A549 (cell line): ENCODE measurements around the gene ZNF469. TPM values are rescaled to one million over a fixed set of nuclear protein-coding genes. Genes with fewer than 3 reads are reported as not detected.

Experiments used
- ATAC-seq, 2 experiments: fragments of 200-7000 bp in 1 of 2; fragments of >200 bp in 1 of 2; cut with Nextera tagmentation in 1 of 2; cut with Tn5 transposase in 1 of 2; 3 replicates each; pipeline versions ENCODE4 v1.8.0 to v1.9.1; 2018 to 2020; ENCODE audit warnings: mild to moderate bottlenecking in 1 of 2, moderate library complexity in 1 of 2
- CTCF ChIA-PET: fragments of 300-600 bp; sonication (Branson Sonifier 250); formaldehyde crosslinking; extraction: SDS; loops from one replicate; lab custom pipeline; 2021; ENCODE audit warnings: antibody characterized with exemption, inconsistent platforms; lab: Yijun Ruan, JAX
- POLR2A ChIA-PET: fragments of 350-600 bp; formaldehyde crosslinking; extraction: SDS; loops from one replicate; lab custom pipeline; 2021; ENCODE audit warnings: antibody characterized with exemption, inconsistent platforms; lab: Yijun Ruan, JAX
- DNase-seq, 2 experiments: peaks; one replicate each; pipeline versions ENCODE4 v3.0.0 to v3.0.0-alpha.2; 2011 to 2016; ENCODE audit warnings: low read depth in 1 of 2, low spot score in 1 of 2
- FAIRE-seq: peaks from 2 replicates; lab custom pipeline; 2011; peaks lifted over from hg19 to GRCh38; lab: Jason Lieb, UNC
- H3K27ac ChIP-seq, 2 experiments: fragments of >200 bp; sonication (Bioruptor Twin); formaldehyde crosslinking; 3 replicates each; pipeline ENCODE4 v1.5.1; 2016 to 2017
- H3K4me1 ChIP-seq: fragments of >200 bp; sonication (Bioruptor Twin); formaldehyde crosslinking; 3 replicates; pipeline ENCODE4 v1.6.1; 2016
- H3K4me2 ChIP-seq: fragments of >200 bp; sonication (Bioruptor Twin); formaldehyde crosslinking; 3 replicates; pipeline ENCODE4 v1.6.1; 2016
- H3K4me3 ChIP-seq: fragments of >200 bp; sonication (Bioruptor Twin); formaldehyde crosslinking; 3 replicates; pipeline ENCODE4 v1.5.1; 2016
- H3K9me3 ChIP-seq: fragments of >200 bp; sonication (Bioruptor Twin); formaldehyde crosslinking; 3 replicates; pipeline ENCODE4 v1.6.1; 2016
- ATOH8 ChIP-seq: fragments of 250-450 bp; sonication (Bioruptor Pico); IDR thresholded peaks from 2 replicates; pipeline ENCODE4 v1.5.0; 2020; ENCODE audit warnings: low read depth, mild to moderate bottlenecking, moderate library complexity
- BCL3 ChIP-seq: fragments of >200 bp; sonication (Bioruptor Twin); formaldehyde crosslinking; IDR thresholded peaks from 3 replicates; pipeline ENCODE4 v1.6.1; 2016
- CHD4 ChIP-seq: fragments of 200-600 bp; sonication (generic); IDR thresholded peaks from 2 replicates; pipeline ENCODE4 v1.6.1; 2016; ENCODE audit warnings: antibody characterized with exemption, mild to moderate bottlenecking, borderline replicate concordance
- CTCF ChIP-seq: fragments of >200 bp; sonication (Bioruptor Twin); formaldehyde crosslinking; IDR thresholded peaks from 3 replicates; pipeline ENCODE4 v1.5.1; 2016
- E2F6 ChIP-seq: IDR thresholded peaks from 2 replicates; pipeline ENCODE4 v1.6.1; 2012; ENCODE audit warnings: low read depth, borderline replicate concordance
- EHF ChIP-seq: fragments of 250-450 bp; sonication (Bioruptor Pico); IDR thresholded peaks from 2 replicates; pipeline ENCODE4 v1.5.0; 2020; ENCODE audit warnings: mild to moderate bottlenecking
- EHMT2 ChIP-seq: fragments of 200-600 bp; sonication (generic); IDR thresholded peaks from 2 replicates; pipeline ENCODE4 v1.6.1; 2016; ENCODE audit warnings: antibody characterized with exemption, low read depth, mild to moderate bottlenecking, moderate library complexity
- FOSB ChIP-seq: fragments of 250-450 bp; sonication (Bioruptor Pico); IDR thresholded peaks from 2 replicates; pipeline ENCODE4 v1.5.0; 2020; ENCODE audit warnings: mild to moderate bottlenecking, moderate library complexity
- FOSL2 ChIP-seq, 2 experiments: fragments of 450-650 bp in 1 of 2; fragments of >200 bp in 1 of 2; sonication (Bioruptor Twin) in 1 of 2; formaldehyde crosslinking; IDR thresholded peaks; 2 replicates each; pipeline versions ENCODE4 v1.5.0 to v1.6.1; 2016 to 2020; ENCODE audit warnings: mild to moderate bottlenecking in 1 of 2, moderate library complexity in 1 of 2
- HOXB13 ChIP-seq: fragments of 250-450 bp; sonication (Bioruptor Pico); IDR thresholded peaks from 2 replicates; pipeline ENCODE4 v1.5.0; 2020; ENCODE audit warnings: low read depth, mild to moderate bottlenecking, moderate library complexity
- HOXB5 ChIP-seq: fragments of 250-450 bp; sonication (Bioruptor Pico); IDR thresholded peaks from 2 replicates; pipeline ENCODE4 v1.5.0; 2020; ENCODE audit warnings: mild to moderate bottlenecking, moderate library complexity
- JUNB ChIP-seq: fragments of >200 bp; sonication (Bioruptor Twin); formaldehyde crosslinking; IDR thresholded peaks from 2 replicates; pipeline ENCODE4 v1.6.1; 2016
- KDM5A ChIP-seq: fragments of 200-600 bp; sonication (generic); IDR thresholded peaks from 2 replicates; pipeline ENCODE4 v1.6.1; 2016; ENCODE audit warnings: antibody characterized with exemption, mild to moderate bottlenecking
- MAZ ChIP-seq: fragments of 150-350 bp; IDR thresholded peaks from 2 replicates; pipeline ENCODE4 v1.6.1; 2014; ENCODE audit warnings: antibody characterized with exemption, low read depth, low read length, borderline replicate concordance
- MYC ChIP-seq: IDR thresholded peaks from 2 replicates; pipeline ENCODE4 v1.6.1; 2012; ENCODE audit warnings: mild to moderate bottlenecking, inconsistent platforms, low read length, improper control_type of control experiment, borderline replicate concordance
- PHF8 ChIP-seq: fragments of 200-600 bp; sonication (generic); IDR thresholded peaks from 2 replicates; pipeline ENCODE4 v1.6.1; 2016; ENCODE audit warnings: low read depth, mild to moderate bottlenecking, antibody characterized with exemption, moderate library complexity, borderline replicate concordance
- POLR2A ChIP-seq: IDR thresholded peaks from 2 replicates; pipeline ENCODE4 v1.6.1; 2012; ENCODE audit warnings: mild to moderate bottlenecking, low read length
- RAD21 ChIP-seq, 2 experiments: fragments of >200 bp in 1 of 2; sonication (Bioruptor Twin) in 1 of 2; formaldehyde crosslinking in 1 of 2; IDR thresholded peaks in 1 of 2; conservative IDR thresholded peaks in 1 of 2; 2 replicates in 1 of 2; 3 replicates in 1 of 2; pipeline ENCODE4 v1.6.1; 2012 to 2018; ENCODE audit warnings: inconsistent platforms in 1 of 2
- RARB ChIP-seq: fragments of 250-450 bp; sonication (Bioruptor Pico); IDR thresholded peaks from 2 replicates; pipeline ENCODE4 v1.8.0; 2021; ENCODE audit warnings: mild to moderate bottlenecking, moderate library complexity
- RFX5 ChIP-seq: fragments of 450-650 bp; IDR thresholded peaks from 2 replicates; pipeline ENCODE4 v1.7.1; 2014; ENCODE audit warnings: antibody characterized with exemption, mild to moderate bottlenecking, moderate library complexity
- SMC3 ChIP-seq: fragments of >200 bp; sonication (Bioruptor Twin); formaldehyde crosslinking; IDR thresholded peaks from 3 replicates; pipeline ENCODE4 v1.6.1; 2018; ENCODE audit warnings: inconsistent platforms
- TP53 ChIP-seq: fragments of 250-450 bp; sonication (Bioruptor Pico); IDR thresholded peaks from 2 replicates; pipeline ENCODE4 v1.5.0; 2021; ENCODE audit warnings: mild to moderate bottlenecking, moderate library complexity
- ZNF302 ChIP-seq: fragments of 250-450 bp; sonication (Bioruptor Pico); IDR thresholded peaks from 2 replicates; pipeline ENCODE4 v1.9.0; 2021; ENCODE audit warnings: inconsistent platforms, mild to moderate bottlenecking, moderate library complexity
- ZSCAN20 ChIP-seq: fragments of 250-450 bp; sonication (Bioruptor Pico); IDR thresholded peaks from 2 replicates; pipeline ENCODE4 v1.8.0; 2022; ENCODE audit warnings: mild to moderate bottlenecking, moderate library complexity
- WGBS: methylation state at CpG from one replicate; pipeline ENCODE4 v1.1.6; 2017; ENCODE audit errors: missing lambda C conversion rate; 5-methylcytosine and 5-hydroxymethylcytosine counted together
- polyA plus RNA-seq, 4 experiments: library from polyadenylated mRNA; depleted of rRNA in 3 of 4; stranded (reverse); fragments of >200 nt; fragmentation: RNase III in 1 of 4; extraction: RNeasy Plus Mini Kit Qiagen cat#74134 plus additional on column Dnase treatment in 1 of 4; gene quantifications; 2 replicates in 3 of 4; 3 replicates in 1 of 4; pipeline ENCODE4 v1.2.3, GENCODE V29; 2011 to 2017
- TF ChIP-seq, protein P1 (sequence below): fragments of 450-650 bp; IDR thresholded peaks from 2 replicates; pipeline ENCODE4 v1.6.1; 2014; ENCODE audit warnings: antibody characterized with exemption
- TF ChIP-seq, protein P2 (sequence below): IDR thresholded peaks from 2 replicates; pipeline ENCODE4 v1.6.1; 2012

The ZNF469 gene
- polyA plus RNA-seq, 2 of the 4 experiments (the other 2 are of a cell fraction) = 0.47 to 4.4 TPM

DNA sequence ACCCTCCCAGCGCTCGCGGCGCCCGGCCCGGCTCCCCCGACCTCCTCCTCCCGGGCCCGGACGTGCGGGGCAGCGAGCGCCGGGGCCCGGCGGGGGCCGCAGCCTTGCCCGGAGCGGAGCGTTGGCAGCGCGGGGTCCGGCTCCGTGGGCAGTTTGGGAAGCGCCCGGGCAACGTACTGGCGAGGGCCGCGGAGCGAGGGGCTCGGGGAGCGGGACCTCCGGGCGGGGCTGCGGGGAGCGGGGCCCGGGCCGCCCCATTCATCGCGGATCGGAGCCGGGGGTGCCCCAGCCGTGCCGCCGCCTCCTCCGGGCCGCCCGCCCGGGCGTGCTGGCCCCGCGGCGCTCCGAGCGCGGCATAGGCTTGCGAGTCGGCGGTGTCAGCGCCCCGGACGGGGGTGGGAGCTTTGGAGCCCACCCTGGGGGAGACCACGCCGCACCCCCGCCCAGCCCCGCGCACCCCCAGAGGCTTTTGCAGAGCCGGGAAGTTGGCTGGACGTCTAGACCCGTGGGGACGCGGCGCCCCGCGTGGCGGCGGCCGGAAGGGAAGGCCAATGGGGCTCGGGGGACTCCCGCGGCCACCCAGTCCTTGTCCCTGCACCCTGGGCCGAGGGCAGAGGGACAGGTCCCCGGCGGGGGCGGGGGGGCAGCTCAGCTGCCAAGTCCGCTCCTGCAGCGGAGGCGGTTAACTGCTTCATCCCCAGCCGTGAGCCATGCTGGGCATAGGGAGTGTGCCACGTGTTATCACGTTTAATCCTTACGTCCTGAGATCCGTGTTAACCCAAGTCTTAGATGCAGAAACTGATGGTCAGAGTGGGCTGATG is 852 bp downstream of the ZNF469 start:
- DNase-seq (peak; percentile 72 to 83), ATAC-seq (peak; percentile 64 to 68), FAIRE-seq (no peak)
- Histone ChIP-seq H3K4me1 (peaks cover 60% of the 10 kb centered on the region), H3K27ac (peak overlapping the region; percentile 95 to 98), H3K9me3 (no peaks in the 10 kb centered on the region), H3K4me3 (peak overlapping the region; percentile 77), H3K4me2 (peak overlapping the region; percentile 87)
- CTCF ChIA-PET = interaction anchor here (0.8 to 2.6 kb wide), 16 partner anchors 9 to 400 kb away, joined by 3 to 13 read pairs (median 3); no protein-coding TSS in a partner anchor
- POLR2A ChIA-PET = interaction anchor here (1.0 kb wide), 1 partner anchor 51 kb away, joined by 3 read pairs; no protein-coding TSS in a partner anchor
- WGBS = 4% methylated on average over 6 of the region's 94 CpGs
- TF ChIP-seq MYC = no peak; the same call in 1 of the 2 replicates
- TF ChIP-seq JUNB = no peak
- peak; percentile 88; the same call in 1 of the 2 replicates for TF ChIP-seq E2F6
- TF ChIP-seq TP53 (CRISPR knock-in tag) = 0 out of 2 replicates have a peak, but pooled peaks have one; percentile 76
- peak; percentile 57 for TF ChIP-seq CTCF
- TF ChIP-seq ZNF302 (CRISPR knock-in tag) = peak; percentile 43; the same call in 1 of the 2 replicates
- TF ChIP-seq FOSL2 (IDR thresholded peaks at IDR 0.05) = no peak
- TF ChIP-seq FOSL2 (CRISPR knock-in tag; IDR thresholded peaks at IDR 0.05) = 0 out of 2 replicates have a peak, but pooled peaks have one; percentile 12
- TF ChIP-seq HOXB13 (CRISPR knock-in tag) = peak; percentile 71; the same call in 1 of the 2 replicates
- TF ChIP-seq, protein P1, sequence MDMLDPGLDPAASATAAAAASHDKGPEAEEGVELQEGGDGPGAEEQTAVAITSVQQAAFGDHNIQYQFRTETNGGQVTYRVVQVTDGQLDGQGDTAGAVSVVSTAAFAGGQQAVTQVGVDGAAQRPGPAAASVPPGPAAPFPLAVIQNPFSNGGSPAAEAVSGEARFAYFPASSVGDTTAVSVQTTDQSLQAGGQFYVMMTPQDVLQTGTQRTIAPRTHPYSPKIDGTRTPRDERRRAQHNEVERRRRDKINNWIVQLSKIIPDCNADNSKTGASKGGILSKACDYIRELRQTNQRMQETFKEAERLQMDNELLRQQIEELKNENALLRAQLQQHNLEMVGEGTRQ = peak; percentile 28; the same call in 1 of the 2 replicates
- peak; percentile 63 for TF ChIP-seq SMC3
- TF ChIP-seq RFX5 = no peak
- TF ChIP-seq PHF8 = no peak
- TF ChIP-seq, protein P2, sequence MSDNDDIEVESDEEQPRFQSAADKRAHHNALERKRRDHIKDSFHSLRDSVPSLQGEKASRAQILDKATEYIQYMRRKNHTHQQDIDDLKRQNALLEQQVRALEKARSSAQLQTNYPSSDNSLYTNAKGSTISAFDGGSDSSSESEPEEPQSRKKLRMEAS = peak; percentile 96
- no peak for TF ChIP-seq ZSCAN20 (CRISPR knock-in tag)
- TF ChIP-seq FOSB (CRISPR knock-in tag) = peak; percentile 52; the same call in 1 of the 2 replicates
- TF ChIP-seq EHMT2 = no peak
- TF ChIP-seq POLR2A = no peak
- no peak for TF ChIP-seq CHD4
- 0 out of 2 replicates have a peak, but pooled peaks have one; percentile 65 for TF ChIP-seq HOXB5 (CRISPR knock-in tag)
- no peak for TF ChIP-seq MAZ
- 0 out of 2 replicates have a peak, but pooled peaks have one; percentile 66 for TF ChIP-seq RARB (CRISPR knock-in tag)
- TF ChIP-seq RAD21 (conservative IDR thresholded peaks at IDR 0.05 in 1 of 2, IDR thresholded peaks at IDR 0.05 in 1 of 2) = peak; percentile 46 to 84; a peak in 4 of 5 replicates
- peak; percentile 58; the same call in 1 of the 2 replicates for TF ChIP-seq EHF
- peak; percentile 57; the same call in 1 of the 2 replicates for TF ChIP-seq ATOH8 (CRISPR knock-in tag)
- TF ChIP-seq BCL3 = 0 out of 3 replicates have a peak, but pooled peaks have one; percentile 11
- TF ChIP-seq KDM5A = no peak
